Ureter (tissue), 1 donor: Measurements from ENCODE around the gene COMP. TPM values are rescaled to one million over a fixed set of nuclear protein-coding genes. Genes with fewer than 3 reads are reported as not detected.
"Not testable (repeated sequence)": the region's sequence is repeated elsewhere in the genome, so short reads cannot be mapped to it uniquely, and the experiment has no call there.

ENCODE experiments used
- DNase-seq: peaks from one replicate; pipeline ENCODE4 v3.0.0-alpha.2; 2020; ENCODE audit warnings: low spot score
- total RNA-seq: library from RNA; stranded (reverse); gene quantifications from one replicate; pipeline ENCODE4 v1.2.4, GENCODE V29; 2023
- donor health status: DM: yes; HTN: yes; CAD: no.

The COMP gene
- total RNA-seq, 1 donor from 2014 or later, result 1.8 TPM

- DNase-seq, result no peak
Measured at GRCh38 chr19:18745931-18746330, 45.2 kb downstream of the COMP start.

DNA sequence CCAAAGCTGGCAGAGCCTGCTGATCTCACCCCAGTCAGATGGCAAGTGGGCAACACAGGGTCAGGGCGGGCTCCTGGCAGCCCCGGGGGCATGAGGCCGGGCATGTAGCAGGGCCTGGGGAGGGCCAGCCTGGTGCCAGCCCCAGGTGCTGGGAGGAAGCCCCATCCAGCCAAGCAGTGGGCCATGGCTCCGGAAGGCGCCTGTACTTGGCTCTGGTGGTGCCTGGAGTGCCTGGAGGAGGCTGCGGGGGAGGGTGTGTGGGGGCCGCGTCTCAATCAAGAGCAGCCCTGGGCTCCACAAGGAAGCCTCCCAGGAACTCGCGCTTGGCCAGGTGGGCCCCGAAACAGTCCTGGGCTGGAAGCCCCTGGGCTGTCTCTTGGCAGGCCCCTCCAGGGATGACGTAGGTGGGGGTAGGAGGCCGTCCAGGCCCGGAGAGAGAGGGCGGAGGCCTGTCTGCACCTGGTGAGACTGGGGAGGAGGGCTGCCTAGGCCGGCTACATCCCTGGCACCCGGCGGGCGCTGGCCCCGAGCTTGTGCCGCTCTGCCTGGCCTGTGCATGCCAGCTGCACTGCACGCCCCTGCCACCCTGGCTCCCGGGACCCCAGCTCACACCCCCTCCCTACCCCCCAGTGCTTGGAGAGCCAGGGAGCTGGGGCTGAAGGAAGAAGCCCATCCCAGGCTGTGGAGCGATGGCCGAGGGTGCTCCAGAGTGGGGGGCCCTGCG is 45.9 kb downstream of the COMP start:
- no peak for DNase-seq

- no peak for DNase-seq
Measured at GRCh38 chr19:18743784-18744418, 47.2 kb downstream of the COMP start.

- DNase-seq, result peak; percentile 78
Measured at GRCh38 chr19:18742838-18743783, 48.0 kb downstream of the COMP start.

GRCh38 chr19:18742324-18742723 is 48.8 kb downstream of the COMP start:
- no peak for DNase-seq

DNA sequence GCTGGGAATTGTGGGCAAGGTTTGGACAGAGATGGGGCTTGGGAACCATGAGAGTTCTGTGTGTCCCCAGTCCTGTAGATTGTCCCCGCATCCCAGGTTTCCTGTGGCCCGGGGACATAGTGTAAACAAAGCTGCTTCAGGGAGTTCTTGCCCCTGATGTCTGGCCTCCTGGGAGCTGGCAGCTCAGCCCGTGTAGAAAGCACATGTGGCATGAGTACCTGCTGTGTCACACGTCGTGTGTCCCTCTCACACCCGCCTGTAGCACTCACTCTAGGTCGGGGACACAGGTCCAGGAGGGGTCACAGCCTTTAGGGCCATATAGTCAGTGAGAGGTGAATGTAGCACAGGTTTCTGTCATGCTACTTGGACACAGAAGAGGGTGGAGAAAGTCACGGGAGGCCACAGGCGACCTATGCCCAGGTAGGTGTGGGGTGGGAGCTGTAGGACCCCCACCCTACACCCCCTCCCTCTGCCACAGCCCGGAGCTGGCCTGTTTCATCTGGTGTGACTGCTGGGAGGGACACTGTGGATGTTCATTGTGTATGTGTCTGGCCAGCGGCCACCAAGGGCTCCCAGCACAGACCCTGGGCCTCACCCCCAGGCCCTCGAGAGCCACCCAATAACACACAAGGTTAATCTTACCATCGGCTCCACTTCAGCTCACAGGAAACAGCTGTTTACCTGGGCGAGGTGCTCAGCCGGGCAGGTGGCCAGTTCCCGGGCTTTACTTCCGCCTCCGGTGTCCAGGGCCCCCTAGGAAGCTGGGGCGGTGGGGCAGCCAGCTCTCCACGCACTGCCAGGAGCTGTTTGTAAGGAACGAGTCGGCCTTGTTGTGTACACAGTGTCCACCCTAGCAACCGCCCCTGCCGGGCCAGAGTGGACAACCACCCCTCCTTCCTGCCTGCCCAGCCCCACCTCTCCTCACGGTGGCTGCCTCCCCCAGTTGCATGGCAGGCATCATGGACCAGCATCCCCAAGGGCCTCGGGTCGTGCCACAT is 49.7 kb downstream of the COMP start:
- peak; percentile 78 for DNase-seq

GRCh38 chr19:18738961-18739690 is 52.0 kb downstream of the COMP start:
- DNase-seq, result no peak

DNA sequence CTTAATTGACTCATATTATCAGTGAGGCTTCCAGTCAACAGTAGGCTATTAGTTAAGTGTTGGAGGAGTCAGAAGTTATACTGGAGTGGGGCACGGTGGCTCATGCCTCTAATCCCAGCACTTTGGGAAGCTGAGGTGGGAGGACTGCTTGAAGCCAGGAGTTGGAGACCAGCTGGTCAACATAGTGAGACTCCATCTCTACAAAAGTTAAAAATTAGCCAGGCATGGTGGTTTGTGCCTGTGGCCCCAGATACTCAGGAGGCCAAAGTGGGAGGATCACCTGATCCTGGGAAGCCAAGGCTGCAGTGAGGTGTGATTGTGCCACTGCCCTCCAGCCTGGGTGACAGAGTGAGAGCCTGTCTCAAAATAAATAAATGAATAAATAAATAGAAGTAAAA is 53.2 kb downstream of the COMP start:
- no peak for DNase-seq

DNA sequence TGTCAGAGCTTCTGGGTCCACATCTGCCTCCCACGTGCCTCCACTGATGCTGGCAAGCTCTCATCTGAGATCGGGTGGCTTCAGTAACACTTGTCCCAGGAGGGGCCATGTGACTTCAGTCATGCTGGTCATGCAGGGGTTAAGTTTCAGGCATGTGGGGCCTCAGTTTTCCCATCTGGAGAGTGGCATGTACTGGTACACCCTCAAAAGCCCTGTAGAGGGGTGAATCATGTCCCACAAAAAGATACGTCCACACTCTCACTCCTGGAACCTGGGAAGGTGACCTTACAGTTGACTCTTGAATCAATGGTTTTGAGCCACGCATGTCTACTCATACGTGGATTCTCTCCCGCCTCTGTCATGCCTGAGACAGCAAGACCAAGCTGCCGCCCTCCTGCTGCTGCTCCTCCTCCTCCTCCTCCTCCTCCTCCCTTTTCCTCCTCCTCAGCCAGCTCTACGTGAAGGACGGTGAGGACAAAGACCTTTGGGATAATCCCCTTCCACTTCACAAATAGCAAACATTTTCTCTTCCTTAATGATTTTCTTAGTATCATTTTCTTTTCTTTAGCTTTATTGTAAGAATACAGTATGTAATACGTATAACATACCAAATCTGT is 53.7 kb downstream of the COMP start:
- no peak for DNase-seq

DNA sequence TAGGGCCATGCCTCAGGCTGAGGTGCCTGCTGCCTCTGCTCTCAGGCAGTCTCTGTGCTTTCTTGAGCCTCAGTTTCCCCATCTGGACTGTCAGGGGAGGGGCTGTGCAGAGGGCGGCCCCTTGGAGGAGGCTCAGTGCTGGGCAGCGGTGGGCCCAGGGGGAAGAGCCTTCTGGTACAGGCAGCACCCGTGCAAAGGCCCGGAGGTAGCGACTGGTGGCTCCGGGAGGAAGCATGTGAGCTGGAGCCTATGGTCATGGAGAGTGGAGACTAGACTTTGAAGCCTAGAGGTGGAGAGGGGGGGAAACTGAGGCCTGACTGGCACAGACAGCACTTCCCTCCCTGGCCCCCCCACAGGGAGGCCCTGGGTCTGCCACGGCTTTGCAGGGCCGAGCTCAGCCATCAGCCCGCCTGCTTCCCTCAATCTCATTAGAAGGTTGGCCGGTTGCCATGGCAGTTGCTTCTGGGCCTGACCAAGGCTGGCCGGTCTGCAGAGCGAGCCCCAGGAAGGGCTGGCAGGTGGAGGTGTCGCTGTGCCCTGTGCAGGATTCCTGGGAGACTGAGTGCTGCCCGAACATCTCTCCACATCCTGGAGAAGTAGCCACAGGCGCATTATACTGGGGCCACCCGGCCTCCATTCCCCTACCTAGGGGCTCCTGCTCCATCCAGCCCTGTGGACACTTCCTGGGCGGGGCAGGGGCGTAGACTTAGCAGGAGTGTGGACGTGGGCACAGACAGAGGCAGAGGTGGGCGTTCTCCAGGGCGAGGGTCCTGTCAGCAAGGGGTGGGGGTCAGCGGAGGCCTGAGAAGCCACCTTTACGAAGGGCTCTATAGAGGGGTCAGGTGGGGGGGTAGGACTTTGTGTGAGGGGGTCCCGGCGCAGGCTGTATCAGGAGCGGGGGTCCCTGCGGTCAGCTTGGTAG is 54.4 kb downstream of the COMP start:
- DNase-seq, result no peak

DNA sequence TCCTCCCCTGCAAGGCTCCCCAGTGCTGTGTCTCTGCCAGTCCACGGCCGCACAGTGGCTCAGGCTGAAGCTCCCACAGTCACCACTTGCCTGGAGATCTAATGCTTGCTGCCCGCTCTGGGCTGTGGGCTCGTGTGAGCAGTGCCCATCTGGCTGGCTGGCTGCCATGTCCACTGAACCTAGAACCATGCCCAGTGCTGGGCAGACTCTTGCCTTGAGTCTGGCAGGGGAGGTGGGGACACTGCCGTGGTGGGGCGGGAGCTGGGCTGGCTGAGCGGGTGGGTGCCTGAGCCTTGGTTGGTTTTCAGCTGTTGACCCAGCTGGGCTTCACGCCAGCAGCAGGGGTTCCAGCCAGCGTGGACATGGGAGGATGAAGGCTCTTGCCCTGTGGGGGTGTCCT is 55.4 kb downstream of the COMP start:
- no peak for DNase-seq

GRCh38 chr19:18735324-18735723 is 55.8 kb downstream of the COMP start:
- no peak for DNase-seq

DNA sequence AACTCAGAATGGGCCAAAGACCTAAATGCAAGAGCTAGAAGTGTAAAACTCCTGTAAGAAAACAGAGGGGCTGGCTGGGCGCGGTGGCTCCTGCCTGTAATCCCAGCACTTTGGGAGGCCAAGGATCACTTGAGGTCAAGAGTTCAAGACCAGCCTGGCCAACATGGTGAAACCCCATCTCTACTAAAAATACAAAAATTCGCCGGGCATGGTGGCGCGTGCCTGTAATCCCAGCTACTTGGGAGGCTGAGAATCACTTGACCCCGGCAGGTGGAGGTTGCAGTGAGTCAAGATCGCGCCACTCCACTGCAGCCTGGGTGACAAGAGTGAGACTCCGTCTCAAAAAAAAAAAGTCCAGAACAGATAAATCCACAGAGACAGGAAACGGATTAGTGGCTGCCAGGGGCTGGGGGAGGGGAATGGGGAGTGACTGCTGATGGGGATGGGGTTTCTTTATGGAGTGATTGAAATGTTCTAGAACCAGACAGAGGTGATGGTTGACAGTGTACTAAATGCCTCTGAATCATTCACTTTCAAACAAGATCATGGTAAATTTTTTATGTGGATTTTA is 57.3 kb downstream of the COMP start:
- DNase-seq, result not testable (repeated sequence)

DNA sequence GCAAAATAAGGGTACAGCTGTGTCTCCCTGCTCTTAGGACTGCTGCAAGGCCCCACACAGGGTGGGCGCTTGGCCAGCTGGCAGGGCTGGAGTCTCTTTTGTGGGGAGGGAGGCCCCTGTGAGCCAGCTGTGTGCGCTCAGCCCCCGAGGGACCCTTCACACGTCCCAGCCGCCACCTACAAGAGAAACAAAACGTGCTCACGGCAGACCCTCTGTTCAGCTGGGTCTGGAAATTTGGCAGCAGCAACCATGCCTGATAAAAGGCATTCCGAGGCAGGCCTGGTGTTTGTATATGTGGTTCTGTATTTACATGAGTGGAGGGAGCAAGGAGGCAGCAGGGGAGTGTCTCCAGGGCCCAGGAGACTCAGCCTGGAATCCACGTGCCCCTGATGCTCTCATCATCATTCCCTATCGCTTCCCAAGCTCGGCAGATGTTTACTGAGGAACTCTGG is 57.9 kb downstream of the COMP start:
- DNase-seq, result no peak
